Measurements from ENCODE around the gene WNT4.

- TF ChIP-seq EZH2phosphoT487 (IDR thresholded peaks at IDR 0.05; ENCODE audit: borderline replicate concordance, low read length) (no peak), CTCF (IDR thresholded peaks at IDR 0.05; ENCODE audit: low read depth, low read length, poor library complexity, severe bottlenecking) (no peak)
Observed at GRCh38 chr1:22089787-22090186, 53.1 kb downstream of the WNT4 start.

Measured in DOHH2 (cell line).